Panc1 (cell line): ENCODE measurements around the gene DIAPH1. TPM values are rescaled to one million over a fixed set of nuclear protein-coding genes. Genes with fewer than 3 reads are reported as not detected.

ENCODE experiments used
- ATAC-seq: fragments of 200-7000 bp; cut with Tn5 transposase; 2 replicates; pipeline ENCODE4 v1.9.1; 2020; ENCODE audit warnings: mild to moderate bottlenecking, moderate library complexity
- BruUV-seq: library from RNA; stranded (reverse); fragments of 400-500 nt; replicated peaks from 2 replicates; lab custom pipeline; 2021; lab: Mats Ljungman, UMichigan
- CTCF ChIA-PET: fragments of 300-600 bp; sonication (Branson Sonifier 250); formaldehyde crosslinking; loops from one replicate; lab custom pipeline; 2022; ENCODE audit warnings: antibody characterized with exemption; lab: Charles Lee
- POLR2A ChIA-PET: fragments of 300-600 bp; sonication (Branson Sonifier 250); formaldehyde crosslinking; loops from one replicate; lab custom pipeline; 2022; ENCODE audit warnings: antibody characterized with exemption; lab: Charles Lee
- DNase-seq: peaks from one replicate; pipeline ENCODE4 v3.0.0-alpha.2; 2010; ENCODE audit warnings: low read depth, low spot score
- H3K27ac ChIP-seq: 2 replicates; pipeline ENCODE4 v1.5.1; 2011; ENCODE audit warnings: mild to moderate bottlenecking, low read length, inconsistent platforms
- H3K27me3 ChIP-seq: fragments of 200-500 bp; sonication (Bioruptor generic); 2 replicates; pipeline ENCODE4 v1.6.0; 2014; ENCODE audit warnings: low read length, inconsistent platforms; ENCODE audit not compliant: control insufficient read depth, insufficient read depth
- H3K36me3 ChIP-seq: fragments of 200-500 bp; sonication (Bioruptor generic); 2 replicates; pipeline ENCODE4 v1.5.1; 2014; ENCODE audit warnings: inconsistent platforms, mild to moderate bottlenecking, low read length, moderate library complexity; ENCODE audit not compliant: control insufficient read depth, insufficient read depth
- H3K4me1 ChIP-seq: 2 replicates; pipeline ENCODE4 v1.5.1; 2011; ENCODE audit warnings: inconsistent platforms, mild to moderate bottlenecking, low read length, moderate library complexity; ENCODE audit not compliant: control insufficient read depth, insufficient read depth
- H3K4me3 ChIP-seq, 2 experiments: 2 replicates each; pipeline ENCODE4 v1.5.1; 2011 to 2012; ENCODE audit warnings: low read depth in 2 of 2, low read length in 2 of 2, mild to moderate bottlenecking in 2 of 2, inconsistent platforms in 1 of 2, moderate library complexity in 1 of 2
- H3K9me3 ChIP-seq: fragments of 200-500 bp; sonication (Bioruptor generic); 2 replicates; pipeline ENCODE4 v1.5.1; 2014; ENCODE audit warnings: low read depth, mild to moderate bottlenecking, inconsistent platforms, low read length, moderate library complexity; ENCODE audit not compliant: control insufficient read depth, insufficient read depth
- CTCF ChIP-seq: fragments of 450-650 bp; IDR thresholded peaks from 2 replicates; pipeline ENCODE4 v1.5.1; 2017; ENCODE audit warnings: mild to moderate bottlenecking
- POLR2AphosphoS5 ChIP-seq: IDR thresholded peaks from 2 replicates; pipeline ENCODE4 v1.6.1; 2012; ENCODE audit warnings: mild to moderate bottlenecking, low read depth, low read length, moderate library complexity
- SIN3A ChIP-seq: IDR thresholded peaks from 2 replicates; pipeline ENCODE4 v1.6.1; 2012; ENCODE audit warnings: low read depth, mild to moderate bottlenecking, low read length, moderate library complexity, borderline replicate concordance; ENCODE audit not compliant: insufficient read depth
- TCF7L2 ChIP-seq: IDR thresholded peaks from 2 replicates; pipeline ENCODE4 v1.6.1; 2011; ENCODE audit warnings: mild to moderate bottlenecking, low read depth, low read length, inconsistent platforms
- in situ Hi-C: cut with HindIII; loops from 2 replicates; pipeline ENCODE4 v1.10.0; 2016; ENCODE audit warnings: low sequenced_read_pairs, low pct_unique_long_range_greater_than_20kb
- intact Hi-C: fragments of 100-400 bp; cut with micrococcal nuclease; formaldehyde crosslinking; loops from one replicate; pipeline ENCODE4 v1.10.0; 2022; ENCODE audit not compliant: unreplicated experiment
- total RNA-seq: library from RNA; stranded (reverse); gene quantifications from one replicate; pipeline ENCODE4 v1.2.1, GENCODE V29; 2021; ENCODE audit not compliant: unreplicated experiment
- TF ChIP-seq, protein P1 (sequence below), 2 experiments: IDR thresholded peaks; 2 replicates each; pipeline ENCODE4 v1.6.1; 2011 to 2012; ENCODE audit warnings: low read depth in 2 of 2, control low read depth in 1 of 2, low read length in 1 of 2, mild to moderate bottlenecking in 1 of 2, moderate library complexity in 1 of 2; ENCODE audit not compliant: insufficient read depth in 1 of 2

DIAPH1 gene
- total RNA-seq, 1 experiment from 2014 or later = 155 TPM

GRCh38 chr5:141641634-141642267 is 23.0 kb upstream of the DIAPH1 start:
- no TSS peak for BruUV-seq
- peak; percentile 62 for ATAC-seq
- DNase-seq = no peak
- in situ Hi-C loops = no loop called here
- H3K4me3 ChIP-seq = no peak overlapping the region
- ChIA-PET POLR2A (interaction anchor here (1.1 kb wide), 1 partner anchor 28 kb away, joined by 3 read pairs; no protein-coding TSS in a partner anchor), CTCF (no interaction called here)
- H3K36me3 ChIP-seq = no peaks in the 10 kb centered on the region; the same call in 1 of the 2 replicates
- H3K9me3 ChIP-seq = no peaks in the 10 kb centered on the region
- intact Hi-C loops = no loop called here
- TF ChIP-seq SIN3A = no peak
- TF ChIP-seq, protein P1, sequence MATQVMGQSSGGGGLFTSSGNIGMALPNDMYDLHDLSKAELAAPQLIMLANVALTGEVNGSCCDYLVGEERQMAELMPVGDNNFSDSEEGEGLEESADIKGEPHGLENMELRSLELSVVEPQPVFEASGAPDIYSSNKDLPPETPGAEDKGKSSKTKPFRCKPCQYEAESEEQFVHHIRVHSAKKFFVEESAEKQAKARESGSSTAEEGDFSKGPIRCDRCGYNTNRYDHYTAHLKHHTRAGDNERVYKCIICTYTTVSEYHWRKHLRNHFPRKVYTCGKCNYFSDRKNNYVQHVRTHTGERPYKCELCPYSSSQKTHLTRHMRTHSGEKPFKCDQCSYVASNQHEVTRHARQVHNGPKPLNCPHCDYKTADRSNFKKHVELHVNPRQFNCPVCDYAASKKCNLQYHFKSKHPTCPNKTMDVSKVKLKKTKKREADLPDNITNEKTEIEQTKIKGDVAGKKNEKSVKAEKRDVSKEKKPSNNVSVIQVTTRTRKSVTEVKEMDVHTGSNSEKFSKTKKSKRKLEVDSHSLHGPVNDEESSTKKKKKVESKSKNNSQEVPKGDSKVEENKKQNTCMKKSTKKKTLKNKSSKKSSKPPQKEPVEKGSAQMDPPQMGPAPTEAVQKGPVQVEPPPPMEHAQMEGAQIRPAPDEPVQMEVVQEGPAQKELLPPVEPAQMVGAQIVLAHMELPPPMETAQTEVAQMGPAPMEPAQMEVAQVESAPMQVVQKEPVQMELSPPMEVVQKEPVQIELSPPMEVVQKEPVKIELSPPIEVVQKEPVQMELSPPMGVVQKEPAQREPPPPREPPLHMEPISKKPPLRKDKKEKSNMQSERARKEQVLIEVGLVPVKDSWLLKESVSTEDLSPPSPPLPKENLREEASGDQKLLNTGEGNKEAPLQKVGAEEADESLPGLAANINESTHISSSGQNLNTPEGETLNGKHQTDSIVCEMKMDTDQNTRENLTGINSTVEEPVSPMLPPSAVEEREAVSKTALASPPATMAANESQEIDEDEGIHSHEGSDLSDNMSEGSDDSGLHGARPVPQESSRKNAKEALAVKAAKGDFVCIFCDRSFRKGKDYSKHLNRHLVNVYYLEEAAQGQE (IDR thresholded peaks at IDR 0.05; ENCODE audit: insufficient read depth in 1 of 2, low read depth in 2 of 2, low read length in 1 of 2) = peak in 1 of 2 experiments; percentile 52; a peak in 1 of 4 replicates
- TF ChIP-seq POLR2AphosphoS5 = no peak; the same call in 1 of the 2 replicates
- TF ChIP-seq CTCF = peak; percentile 54; the same call in 1 of the 2 replicates
- no peak for TF ChIP-seq TCF7L2
- no peaks in the 10 kb centered on the region for H3K27me3 ChIP-seq
- H3K27ac ChIP-seq = no peak overlapping the region
- H3K4me1 ChIP-seq = peaks cover 8% of the 10 kb centered on the region

DNA sequence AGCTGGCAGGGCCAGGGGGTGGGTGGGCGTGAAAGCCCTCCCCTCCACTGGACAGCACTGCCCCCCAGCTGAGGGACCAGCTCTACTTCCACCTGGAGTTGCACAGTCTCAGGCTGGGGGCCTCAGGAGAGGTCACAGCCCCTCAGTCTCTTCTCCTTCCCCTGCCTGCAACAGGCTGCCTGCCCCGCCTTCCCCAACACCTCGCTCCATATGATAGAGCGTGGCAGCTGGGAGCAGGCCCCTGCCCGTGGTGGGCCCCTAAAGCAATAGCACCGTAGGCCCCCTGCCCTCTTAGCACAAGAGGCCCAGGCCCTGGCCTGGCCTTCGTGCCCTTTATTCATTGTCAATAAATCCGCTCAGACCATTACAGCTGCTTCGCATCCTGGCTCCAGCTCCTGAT is 21.9 kb upstream of the DIAPH1 start:
- DNase-seq (no peak), ATAC-seq (no peak)
- Histone ChIP-seq H3K9me3 (no peaks in the 10 kb centered on the region), H3K27ac (no peak overlapping the region), H3K4me3 (no peak overlapping the region), H3K4me1 (peaks cover 11% of the 10 kb centered on the region), H3K36me3 (no peaks in the 10 kb centered on the region; the same call in 1 of the 2 replicates), H3K27me3 (no peaks in the 10 kb centered on the region)
- POLR2A ChIA-PET = no interaction called here
- TF ChIP-seq, protein P1 (IDR thresholded peaks at IDR 0.05; ENCODE audit: insufficient read depth in 1 of 2, low read depth in 2 of 2, low read length in 1 of 2) = no peak
- no peak for TF ChIP-seq SIN3A
- BruUV-seq = no TSS peak
- intact Hi-C loops (no loop called here), in situ Hi-C loops (no loop called here)
- CTCF ChIA-PET = no interaction called here
